ENCODE measurements around the gene SND1. TPM values are rescaled to one million over a fixed set of nuclear protein-coding genes. Genes with fewer than 3 reads are reported as not detected.

SND1 gene
- total RNA-seq, 1 experiment from 2014 or later, result 218 TPM

- TF ChIP-seq CTCF (conservative IDR thresholded peaks at IDR 0.05), result no peak
- Mint-ChIP-seq H3K4me3 (peak overlapping the region; percentile 62 to 84), H3K36me3 (ENCODE audit: insufficient read depth in 1 of 3, low read depth in 3 of 3) (peaks cover 11 to 18% (median 13%) of the 10 kb centered on the region in 3 experiments), H3K27me3 (ENCODE audit: low read depth) (peaks cover 46% of the 10 kb centered on the region), H3K9me3 (no peaks in the 10 kb centered on the region; a peak in 2 of 5 replicates), H3K27ac (no peak overlapping the region), H3K4me1 (peaks cover 23 to 35% of the 10 kb centered on the region in 2 experiments)
- H2BK15ac ChIP-seq (ENCODE audit: low read depth, low read length), result no peak overlapping the region
- no peak overlapping the region for H3K4ac ChIP-seq (ENCODE audit: low read depth, low read length)
- no peak overlapping the region for H3K23ac ChIP-seq (ENCODE audit: insufficient read length, low read depth, low read length)
- DNase-seq, result peak; percentile 47
- no peak overlapping the region for H3T11ph ChIP-seq (ENCODE audit: low read length)
- no peak overlapping the region for H3K27ac ChIP-seq (ENCODE audit: insufficient read length, low read depth, low read length)
- H3K27me3 ChIP-seq (ENCODE audit: insufficient read depth, low read length), result peaks cover 7% of the 10 kb centered on the region; the same call in 1 of the 2 replicates
- H4K5ac ChIP-seq (ENCODE audit: insufficient read length, low read depth, low read length), result no peak overlapping the region
- H3K56ac ChIP-seq (ENCODE audit: insufficient read length, low read depth, low read length), result no peak overlapping the region
- no peaks in the 10 kb centered on the region; the same call in 1 of the 2 replicates for H3K79me2 ChIP-seq (ENCODE audit: insufficient read depth, low read length)
- no peak overlapping the region for H2AFZ ChIP-seq (ENCODE audit: low read length)
- peaks cover 6% of the 10 kb centered on the region; the same call in 1 of the 2 replicates for H3K4me1 ChIP-seq (ENCODE audit: insufficient read depth, low read length)
- no peak overlapping the region for H2BK12ac ChIP-seq (ENCODE audit: insufficient read length, low read depth, low read length)
- no peaks in the 10 kb centered on the region for H4K20me1 ChIP-seq (ENCODE audit: control insufficient read depth, insufficient read depth, insufficient read length)
- no CpG with 5 or more reads among the region's 41 CpGs for WGBS (ENCODE audit: extremely low coverage, insufficient read length, low lambda C conversion rate)
- no peak overlapping the region for H4K8ac ChIP-seq (replicated peaks; ENCODE audit: insufficient read length, low read depth, low read length)
- H3K9me3 ChIP-seq (ENCODE audit: control insufficient read depth, low read depth, low read length), result no peaks in the 10 kb centered on the region
- H3K79me1 ChIP-seq (ENCODE audit: insufficient read depth, low read depth, low read length, poor library complexity, severe bottlenecking), result no peaks in the 10 kb centered on the region
- no peak overlapping the region for H3K14ac ChIP-seq (ENCODE audit: insufficient read depth, low read length)
- H3K23me2 ChIP-seq (ENCODE audit: insufficient read length, low read depth, low read length, poor library complexity, severe bottlenecking), result peaks cover 21% of the 10 kb centered on the region
- H2BK120ac ChIP-seq (ENCODE audit: low read depth, low read length, poor library complexity, severe bottlenecking), result no peak overlapping the region
- H3K4me2 ChIP-seq (ENCODE audit: insufficient read depth, insufficient read length, low read length), result peak overlapping the region; percentile 35
- H2AK5ac ChIP-seq (ENCODE audit: insufficient read length, low read length), result no peak overlapping the region
- no peak overlapping the region for H3K18ac ChIP-seq (ENCODE audit: insufficient read length, low read depth, low read length)
- H2BK5ac ChIP-seq (ENCODE audit: insufficient read length, low read length), result no peak overlapping the region
- no peak overlapping the region for H2BK20ac ChIP-seq (ENCODE audit: low read depth, low read length, poor library complexity, severe bottlenecking)
- H4K91ac ChIP-seq (ENCODE audit: insufficient read length, low read depth, low read length), result no peak overlapping the region
- peak overlapping the region; percentile 20 for H3K9ac ChIP-seq (ENCODE audit: extremely low read depth, insufficient read length, low read length)
These were observed 380.7 kb downstream of the SND1 start for GRCh38 chr7:128032605-128033235.

All from H9 (cell line).